ENCODE results near the gene NOP16.

- TF ChIP-seq EZH2 (IDR thresholded peaks at IDR 0.05; ENCODE audit: insufficient read depth, poor library complexity, severe bottlenecking) (no peak), EZH2phosphoT487 (IDR thresholded peaks at IDR 0.05; ENCODE audit: insufficient read depth, low read depth) (no peak)
These were observed 12.2 kb upstream of the NOP16 start for GRCh38 chr5:176400382-176401156.

Data from GM23248 (cell line).